Activated CD4-positive, alpha-beta memory T cell treated with anti-CD3 and anti-CD28 coated beads for 36 hours (primary cell): ENCODE results near the gene FOXC2. TPM values are rescaled to one million over a fixed set of nuclear protein-coding genes. Genes with fewer than 3 reads are reported as not detected.

Experiments
- CTCF ChIA-PET: fragments of 350-600 bp; sonication (Branson Sonifier 250); formaldehyde crosslinking; loops from one replicate; lab custom pipeline; 2021; ENCODE audit warnings: antibody characterized with exemption, inconsistent platforms; lab: Charles Lee
- POLR2A ChIA-PET: fragments of 350-600 bp; sonication (Branson Sonifier 250); formaldehyde crosslinking; loops from one replicate; lab custom pipeline; 2021; ENCODE audit warnings: antibody characterized with exemption; lab: Charles Lee
- DNase-seq: peaks from one replicate; pipeline ENCODE4 v3.0.0-alpha.2; 2020
- H3K27ac Mint-ChIP-seq: one replicate; pipeline ENCODE4 v1.8.0; 2021; ENCODE audit warnings: mixed read lengths
- H3K27me3 Mint-ChIP-seq: one replicate; pipeline ENCODE4 v1.8.0; 2021; ENCODE audit warnings: mixed read lengths
- H3K36me3 Mint-ChIP-seq: one replicate; pipeline ENCODE4 v1.8.0; 2021; ENCODE audit warnings: mixed read lengths
- H3K4me1 Mint-ChIP-seq: one replicate; pipeline ENCODE4 v1.8.0; 2021; ENCODE audit warnings: low read depth, mixed read lengths
- H3K4me3 Mint-ChIP-seq: one replicate; pipeline ENCODE4 v1.8.0; 2021; ENCODE audit warnings: mild to moderate bottlenecking, mixed read lengths
- H3K9me3 Mint-ChIP-seq: one replicate; pipeline ENCODE4 v1.8.0; 2021; ENCODE audit warnings: mixed read lengths
- intact Hi-C: fragments of 100-400 bp; cut with micrococcal nuclease; formaldehyde crosslinking; loops from one replicate; pipeline ENCODE4 v1.15.1; 2023
- total RNA-seq, 2 experiments: library from RNA; stranded (reverse); gene quantifications; one replicate each; pipeline ENCODE4 v1.2.3, GENCODE V29; 2021

FOXC2 gene
- total RNA-seq, 2 experiments from 2014 or later = not detected

- Mint-ChIP-seq H3K4me1 (peaks cover 8% of the 10 kb centered on the region), H3K27me3 (peaks cover 25% of the 10 kb centered on the region), H3K36me3 (no peaks in the 10 kb centered on the region), H3K4me3 (no peak overlapping the region), H3K9me3 (peaks cover 3% of the 10 kb centered on the region), H3K27ac (no peak overlapping the region)
- intact Hi-C loops = no loop called here
- DNase-seq = no peak
- ChIA-PET CTCF (no interaction called here), POLR2A (interaction anchor here (0.7 kb wide), 1 partner anchor 643 kb away, joined by 3 read pairs; no protein-coding TSS in a partner anchor)
These were observed 35.9 kb downstream of the FOXC2 start for GRCh38 chr16:86602521-86602920.

- Mint-ChIP-seq H3K9me3 (peaks cover 3% of the 10 kb centered on the region), H3K4me1 (peaks cover 6% of the 10 kb centered on the region), H3K27me3 (peaks cover 15% of the 10 kb centered on the region), H3K27ac (no peak overlapping the region), H3K4me3 (peak overlapping the region; percentile 68), H3K36me3 (no peaks in the 10 kb centered on the region)
- DNase-seq = peak; percentile 48
- ChIA-PET CTCF (interaction anchor here (0.9 kb wide), 1 partner anchor 269 kb away, joined by 4 read pairs; no protein-coding TSS in a partner anchor), POLR2A (no interaction called here)
- intact Hi-C loops = loop anchor here (2.0 kb wide), 1 partner anchor 60 kb away; no protein-coding TSS in a partner anchor
These were observed 38.0 kb downstream of the FOXC2 start for GRCh38 chr16:86604436-86605193.

GRCh38 chr16:86605950-86606349 is 39.3 kb downstream of the FOXC2 start:
- H3K4me3 Mint-ChIP-seq = no peak overlapping the region

GRCh38 chr16:86608301-86608747 is 41.7 kb downstream of the FOXC2 start:
- DNase-seq = no peak

More at GRCh38 chr16:86605950-86606349, 39.3 kb downstream of the FOXC2 start:
- Mint-ChIP-seq H3K36me3 (no peaks in the 10 kb centered on the region), H3K27ac (no peak overlapping the region), H3K9me3 (peaks cover 3% of the 10 kb centered on the region), H3K4me1 (peaks cover 6% of the 10 kb centered on the region), H3K27me3 (peaks cover 10% of the 10 kb centered on the region)
- ChIA-PET POLR2A (no interaction called here), CTCF (no interaction called here)
- intact Hi-C loops = loop anchor here (2.0 kb wide), 1 partner anchor 59 kb away; no protein-coding TSS in a partner anchor
- no peak for DNase-seq

GRCh38 chr16:86609115-86609514 is 42.5 kb downstream of the FOXC2 start:
- no peak overlapping the region for H3K27ac Mint-ChIP-seq
- intact Hi-C loops = no loop called here
- peaks cover 2% of the 10 kb centered on the region for H3K9me3 Mint-ChIP-seq
- ChIA-PET CTCF (no interaction called here), POLR2A (no interaction called here)
- no peak overlapping the region for H3K4me3 Mint-ChIP-seq
- peaks cover 6% of the 10 kb centered on the region for H3K27me3 Mint-ChIP-seq
- no peaks in the 10 kb centered on the region for H3K36me3 Mint-ChIP-seq
- no peak for DNase-seq
- peaks cover 6% of the 10 kb centered on the region for H3K4me1 Mint-ChIP-seq

More at GRCh38 chr16:86608301-86608747, 41.7 kb downstream of the FOXC2 start:
- Mint-ChIP-seq H3K36me3 (no peaks in the 10 kb centered on the region), H3K4me1 (peaks cover 6% of the 10 kb centered on the region), H3K27ac (no peak overlapping the region), H3K4me3 (no peak overlapping the region), H3K9me3 (peaks cover 3% of the 10 kb centered on the region), H3K27me3 (peaks cover 6% of the 10 kb centered on the region)
- intact Hi-C loops = no loop called here
- CTCF ChIA-PET = interaction anchor here (1.0 kb wide), 1 partner anchor 14 kb away, joined by 3 read pairs; no protein-coding TSS in a partner anchor
- POLR2A ChIA-PET = no interaction called here

- POLR2A ChIA-PET = no interaction called here
- Mint-ChIP-seq H3K4me1 (peaks cover 6% of the 10 kb centered on the region), H3K27me3 (peaks cover 4% of the 10 kb centered on the region), H3K36me3 (no peaks in the 10 kb centered on the region), H3K4me3 (no peak overlapping the region), H3K27ac (no peak overlapping the region), H3K9me3 (no peaks in the 10 kb centered on the region)
- intact Hi-C loops = no loop called here
- DNase-seq = no peak
- CTCF ChIA-PET = no interaction called here
These were observed 43.0 kb downstream of the FOXC2 start for GRCh38 chr16:86609661-86610060.

GRCh38 chr16:86610779-86611524 is 44.3 kb downstream of the FOXC2 start:
- no peaks in the 10 kb centered on the region for H3K9me3 Mint-ChIP-seq
- intact Hi-C loops = no loop called here
- DNase-seq = no peak
- H3K27me3 Mint-ChIP-seq = peaks cover 4% of the 10 kb centered on the region
- no peaks in the 10 kb centered on the region for H3K4me1 Mint-ChIP-seq
- no peaks in the 10 kb centered on the region for H3K36me3 Mint-ChIP-seq
- ChIA-PET POLR2A (no interaction called here), CTCF (no interaction called here)
- H3K27ac Mint-ChIP-seq = no peak overlapping the region
- no peak overlapping the region for H3K4me3 Mint-ChIP-seq

GRCh38 chr16:86611525-86611855 is 44.9 kb downstream of the FOXC2 start:
- no peak overlapping the region for H3K4me3 Mint-ChIP-seq
- H3K27me3 Mint-ChIP-seq = peaks cover 4% of the 10 kb centered on the region
- ChIA-PET CTCF (no interaction called here), POLR2A (no interaction called here)
- no peak for DNase-seq
- H3K27ac Mint-ChIP-seq = no peak overlapping the region
- no peaks in the 10 kb centered on the region for H3K4me1 Mint-ChIP-seq
- intact Hi-C loops = no loop called here
- H3K36me3 Mint-ChIP-seq = no peaks in the 10 kb centered on the region
- H3K9me3 Mint-ChIP-seq = no peaks in the 10 kb centered on the region

- CTCF ChIA-PET = no interaction called here
- H3K4me3 Mint-ChIP-seq = no peak overlapping the region
- no peak for DNase-seq
- intact Hi-C loops = no loop called here
- peaks cover 4% of the 10 kb centered on the region for H3K27me3 Mint-ChIP-seq
- no peak overlapping the region for H3K27ac Mint-ChIP-seq
- H3K4me1 Mint-ChIP-seq = no peaks in the 10 kb centered on the region
- POLR2A ChIA-PET = no interaction called here
- no peaks in the 10 kb centered on the region for H3K9me3 Mint-ChIP-seq
- no peaks in the 10 kb centered on the region for H3K36me3 Mint-ChIP-seq
These were observed 45.3 kb downstream of the FOXC2 start for GRCh38 chr16:86611941-86612340.

GRCh38 chr16:86614699-86615098 is 48.1 kb downstream of the FOXC2 start:
- ChIA-PET CTCF (no interaction called here), POLR2A (no interaction called here)
- Mint-ChIP-seq H3K9me3 (no peaks in the 10 kb centered on the region), H3K4me3 (no peak overlapping the region), H3K36me3 (no peaks in the 10 kb centered on the region), H3K4me1 (no peaks in the 10 kb centered on the region), H3K27ac (no peak overlapping the region), H3K27me3 (peaks cover 2% of the 10 kb centered on the region)
- intact Hi-C loops = no loop called here
- DNase-seq = no peak

GRCh38 chr16:86616906-86617305 is 50.3 kb downstream of the FOXC2 start:
- intact Hi-C loops = no loop called here
- CTCF ChIA-PET = no interaction called here
- no peaks in the 10 kb centered on the region for H3K4me1 Mint-ChIP-seq
- no peak overlapping the region for H3K4me3 Mint-ChIP-seq
- no peaks in the 10 kb centered on the region for H3K9me3 Mint-ChIP-seq
- peaks cover 4% of the 10 kb centered on the region for H3K27me3 Mint-ChIP-seq
- no peaks in the 10 kb centered on the region for H3K36me3 Mint-ChIP-seq
- POLR2A ChIA-PET = no interaction called here
- no peak overlapping the region for H3K27ac Mint-ChIP-seq
- DNase-seq = no peak

GRCh38 chr16:86618431-86619238 is 52.0 kb downstream of the FOXC2 start:
- no peaks in the 10 kb centered on the region for H3K9me3 Mint-ChIP-seq
- no peaks in the 10 kb centered on the region for H3K36me3 Mint-ChIP-seq
- POLR2A ChIA-PET = no interaction called here
- no peak overlapping the region for H3K27ac Mint-ChIP-seq
- H3K4me3 Mint-ChIP-seq = no peak overlapping the region
- no peak for DNase-seq
- H3K27me3 Mint-ChIP-seq = peaks cover 4% of the 10 kb centered on the region
- CTCF ChIA-PET = no interaction called here
- H3K4me1 Mint-ChIP-seq = no peaks in the 10 kb centered on the region
- intact Hi-C loops = no loop called here
